GM23248 (cell line): Measurements from ENCODE around the gene VSX2. TPM values are rescaled to one million over a fixed set of nuclear protein-coding genes. Genes with fewer than 3 reads are reported as not detected.

Experiments
- DNase-seq: peaks from one replicate; pipeline ENCODE4 v3.0.0-alpha.2; 2015
- H2AFZ ChIP-seq: fragments of 200-600 bp; sonication (generic); 2 replicates; pipeline ENCODE4 v1.6.1; 2016; ENCODE audit warnings: antibody characterized with exemption
- H3F3A ChIP-seq: fragments of 200-600 bp; sonication (generic); 2 replicates; pipeline ENCODE4 v1.6.1; 2016; ENCODE audit warnings: mild to moderate bottlenecking, antibody characterized with exemption, mixed run types; ENCODE audit not compliant: insufficient read depth
- H3K27ac ChIP-seq: fragments of 200-600 bp; sonication (generic); 2 replicates; pipeline ENCODE4 v1.5.1; 2016; ENCODE audit warnings: mild to moderate bottlenecking
- H3K27me3 ChIP-seq: fragments of 200-600 bp; sonication (generic); replicated peaks from 2 replicates; pipeline ENCODE4 v1.6.1; 2016; ENCODE audit warnings: mild to moderate bottlenecking; ENCODE audit not compliant: insufficient read depth
- H3K36me3 ChIP-seq: fragments of 200-600 bp; sonication (generic); 2 replicates; pipeline ENCODE4 v1.6.1; 2016; ENCODE audit warnings: low read depth, mild to moderate bottlenecking
- H3K4me1 ChIP-seq: fragments of 200-600 bp; sonication (generic); 2 replicates; pipeline ENCODE4 v1.6.1; 2016; ENCODE audit warnings: mild to moderate bottlenecking; ENCODE audit not compliant: insufficient read depth
- H3K4me2 ChIP-seq: fragments of 200-600 bp; sonication (generic); one replicate; pipeline ENCODE4 v1.6.1; 2016; ENCODE audit warnings: mild to moderate bottlenecking; ENCODE audit not compliant: unreplicated experiment
- H3K4me3 ChIP-seq: fragments of 200-600 bp; sonication (generic); 2 replicates; pipeline ENCODE4 v1.5.1; 2016; ENCODE audit warnings: mild to moderate bottlenecking
- H3K79me2 ChIP-seq: fragments of 200-600 bp; sonication (generic); 2 replicates; pipeline ENCODE4 v1.6.1; 2016; ENCODE audit warnings: mild to moderate bottlenecking; ENCODE audit not compliant: insufficient read depth
- H3K9ac ChIP-seq: fragments of 200-600 bp; sonication (generic); 2 replicates; pipeline ENCODE4 v1.6.1; 2016; ENCODE audit warnings: mild to moderate bottlenecking
- H3K9me2 ChIP-seq: fragments of 200-600 bp; sonication (generic); 2 replicates; pipeline ENCODE4 v1.6.1; 2016; ENCODE audit warnings: mixed run types, mild to moderate bottlenecking, moderate library complexity; ENCODE audit not compliant: insufficient read depth
- H3K9me3 ChIP-seq: fragments of 200-600 bp; sonication (generic); one replicate; pipeline ENCODE4 v1.6.1; 2017; ENCODE audit warnings: low read depth
- H4K20me1 ChIP-seq: fragments of 200-600 bp; sonication (generic); 2 replicates; pipeline ENCODE4 v1.6.0; 2016; ENCODE audit not compliant: insufficient read depth
- EZH2 ChIP-seq: fragments of 200-600 bp; sonication (generic); IDR thresholded peaks from 2 replicates; pipeline ENCODE4 v1.6.1; 2018; ENCODE audit warnings: antibody characterized with exemption, mild to moderate bottlenecking; ENCODE audit not compliant: insufficient read depth, poor library complexity, severe bottlenecking
- EZH2phosphoT487 ChIP-seq: fragments of 200-600 bp; sonication (generic); IDR thresholded peaks from 2 replicates; pipeline ENCODE4 v1.6.1; 2018; ENCODE audit warnings: antibody characterized with exemption, moderate library complexity, mild to moderate bottlenecking, low read depth; ENCODE audit not compliant: insufficient read depth
- WGBS, 2 experiments: methylation state at CpG; one replicate each; pipeline ENCODE4 v1.1.6; 2015 to 2017; ENCODE audit warnings: low lambda C conversion rate in 2 of 2, low coverage in 1 of 2; ENCODE audit errors: missing lambda C conversion rate in 2 of 2; 5-methylcytosine and 5-hydroxymethylcytosine counted together
- in situ Hi-C: fragments of 300-500 bp; cut with MboI; formaldehyde crosslinking; loops from 2 replicates; pipeline ENCODE4 v1.15.0; 2020
- polyA plus RNA-seq: library from polyadenylated mRNA; unstranded; fragments of >200 nt; fragmentation: Nextera tagmentation; extraction: Ambion mirVana; gene quantifications from 2 replicates; pipeline ENCODE4 v1.2.1, GENCODE V29; 2016
- total RNA-seq: library from RNA; depleted of rRNA; stranded (reverse); fragments of >200 nt; shearing (Covaris generic); gene quantifications from 2 replicates; pipeline ENCODE4 v1.2.3, GENCODE V29; 2014

Gene VSX2
- total and polyA plus RNA-seq, 2 experiments from 2014 or later, result not detected

DNA sequence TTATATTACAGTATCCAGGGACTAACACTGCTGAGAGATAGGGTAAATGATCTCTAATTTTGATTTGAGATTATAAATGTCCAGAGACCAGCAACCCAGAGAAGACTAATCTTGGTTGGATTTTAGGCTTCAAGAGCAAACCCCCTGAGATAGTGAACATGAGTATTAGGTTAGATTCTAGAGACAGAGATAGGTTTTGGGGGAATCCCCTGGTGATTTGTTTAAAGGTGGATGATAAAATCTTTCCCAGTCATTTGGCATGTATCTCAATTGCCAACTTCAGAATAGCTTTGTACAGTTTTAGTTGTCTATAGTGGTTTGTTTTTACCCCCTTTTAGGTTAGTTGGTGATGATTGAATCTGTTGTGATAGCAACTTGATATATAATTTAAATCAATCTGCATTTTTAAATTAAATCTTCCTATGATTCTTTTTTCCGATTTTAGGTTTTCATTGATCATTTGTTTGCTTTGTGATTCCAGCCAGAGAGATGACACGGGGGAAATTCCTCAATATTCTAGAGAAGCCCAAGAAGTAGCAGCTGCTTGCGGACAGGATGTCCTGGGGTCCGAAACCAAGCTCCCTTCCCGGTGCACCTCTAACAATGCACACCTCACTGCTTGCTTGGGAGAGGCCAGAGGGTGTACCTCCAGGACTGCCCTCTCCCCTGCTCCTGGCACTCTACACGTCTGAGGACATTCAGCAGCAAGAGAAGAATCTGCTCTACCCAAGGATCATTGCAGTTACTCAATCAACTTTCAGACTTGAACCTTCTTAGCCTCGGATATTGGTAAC, 40.6 kb upstream of the VSX2 start:
- no peak overlapping the region for H3K9ac ChIP-seq
- no peaks in the 10 kb centered on the region for H3K79me2 ChIP-seq
- no peak for DNase-seq
- H3K27ac ChIP-seq, result no peak overlapping the region
- H2AFZ ChIP-seq, result no peak overlapping the region
- no peaks in the 10 kb centered on the region for H3K36me3 ChIP-seq
- no peaks in the 10 kb centered on the region for H3K4me1 ChIP-seq
- WGBS, 2 experiments, result 94 to 95% methylated on average over 7 of the region's 7 CpGs
- no peaks in the 10 kb centered on the region for H3K9me3 ChIP-seq
- in situ Hi-C loops, result no loop called here
- TF ChIP-seq EZH2, result no peak
- TF ChIP-seq EZH2phosphoT487, result no peak
- H3K4me2 ChIP-seq, result no peak overlapping the region
- no peak overlapping the region for H3K4me3 ChIP-seq
- no peaks in the 10 kb centered on the region for H3K27me3 ChIP-seq
- H3K9me2 ChIP-seq, result no peaks in the 10 kb centered on the region
- no peaks in the 10 kb centered on the region for H3F3A ChIP-seq
- H4K20me1 ChIP-seq, result no peaks in the 10 kb centered on the region

DNA sequence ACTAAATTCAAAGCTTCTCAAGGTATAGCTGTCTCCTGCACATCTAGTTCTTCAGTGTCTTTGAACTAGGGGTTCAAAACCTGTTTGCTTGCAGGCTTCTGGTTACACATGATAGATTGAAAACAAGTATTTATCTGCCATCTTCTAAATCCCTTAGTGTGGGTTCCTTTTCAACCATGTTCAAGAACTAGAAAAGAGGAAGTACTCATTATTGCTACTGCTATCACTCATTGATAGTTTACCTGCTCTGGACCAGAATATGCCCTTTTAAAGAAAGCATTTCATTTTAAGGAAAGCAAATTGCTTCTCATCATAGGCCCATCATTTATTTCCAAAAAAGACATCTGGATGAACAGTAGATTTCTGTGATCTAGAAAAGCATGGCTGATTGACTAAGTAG, 37.1 kb upstream of the VSX2 start:
- Histone ChIP-seq H3K9ac (no peak overlapping the region), H3K4me3 (no peak overlapping the region), H3K4me1 (no peaks in the 10 kb centered on the region), H3K9me2 (no peaks in the 10 kb centered on the region), H2AFZ (no peak overlapping the region), H3K27me3 (no peaks in the 10 kb centered on the region), H3F3A (no peaks in the 10 kb centered on the region), H3K4me2 (no peak overlapping the region), H3K36me3 (no peaks in the 10 kb centered on the region), H3K79me2 (no peaks in the 10 kb centered on the region), H3K27ac (no peak overlapping the region), H3K9me3 (no peaks in the 10 kb centered on the region), H4K20me1 (no peaks in the 10 kb centered on the region)
- in situ Hi-C loops, result no loop called here
- DNase-seq, result no peak
- no peak for TF ChIP-seq EZH2phosphoT487
- TF ChIP-seq EZH2, result no peak

DNA sequence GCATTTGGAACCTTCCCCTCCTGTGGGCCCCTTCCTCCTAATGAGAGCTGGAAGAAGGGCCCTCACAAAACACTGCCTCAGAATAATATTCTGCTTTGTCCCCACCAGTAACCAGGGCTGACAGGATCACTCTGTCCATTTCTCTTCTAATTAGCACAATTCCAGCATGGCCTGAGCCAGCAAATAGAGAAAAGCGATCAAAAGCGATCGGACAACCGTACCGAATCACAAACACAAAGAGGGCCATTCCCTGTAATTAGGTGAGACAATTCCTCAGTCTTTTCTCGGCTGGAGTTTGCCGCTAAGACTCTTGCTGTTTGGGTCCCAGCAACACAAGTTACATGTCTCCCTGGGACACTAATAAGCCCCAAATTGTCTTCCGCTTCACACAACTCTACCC, 35.6 kb upstream of the VSX2 start:
- no peak overlapping the region for H2AFZ ChIP-seq
- H3K9ac ChIP-seq, result no peak overlapping the region
- no peaks in the 10 kb centered on the region for H3K9me2 ChIP-seq
- DNase-seq, result no peak
- H3K27ac ChIP-seq, result no peak overlapping the region
- H3K36me3 ChIP-seq, result no peaks in the 10 kb centered on the region
- H3K9me3 ChIP-seq, result no peaks in the 10 kb centered on the region
- no peaks in the 10 kb centered on the region for H3F3A ChIP-seq
- no peaks in the 10 kb centered on the region for H4K20me1 ChIP-seq
- WGBS, 2 experiments, result 92 to 94% methylated on average over 8 of the region's 8 CpGs
- no peaks in the 10 kb centered on the region for H3K27me3 ChIP-seq
- no peak overlapping the region for H3K4me3 ChIP-seq
- no peaks in the 10 kb centered on the region for H3K4me1 ChIP-seq
- TF ChIP-seq EZH2 (no peak), EZH2phosphoT487 (no peak)
- in situ Hi-C loops, result no loop called here
- no peaks in the 10 kb centered on the region for H3K79me2 ChIP-seq
- no peak overlapping the region for H3K4me2 ChIP-seq

DNA sequence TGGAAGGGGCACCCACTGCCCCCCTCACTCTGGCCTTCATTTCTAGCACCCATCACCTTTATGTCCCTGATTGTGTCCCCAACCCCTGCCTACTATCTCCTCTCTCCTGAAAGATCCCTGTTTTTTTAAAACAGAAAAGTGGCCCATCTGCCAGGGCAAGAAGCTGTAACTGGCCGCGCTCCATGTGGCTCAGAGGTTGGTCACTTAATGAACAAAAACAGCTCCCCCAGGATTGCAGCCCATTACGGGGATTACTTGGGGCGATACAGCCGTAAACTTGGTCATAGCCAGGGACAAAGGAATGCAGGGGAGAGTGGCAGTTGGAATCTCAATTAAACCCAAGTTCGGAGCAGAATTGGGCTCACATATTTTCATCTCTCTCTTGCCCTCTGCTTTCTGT, 34.8 kb upstream of the VSX2 start:
- TF ChIP-seq EZH2 (no peak), EZH2phosphoT487 (no peak)
- no peaks in the 10 kb centered on the region for H3K9me3 ChIP-seq
- in situ Hi-C loops, result no loop called here

More for the DNA sequence above, 34.8 kb upstream of the VSX2 start:
- no peak for DNase-seq
- Histone ChIP-seq H3K4me3 (no peak overlapping the region), H2AFZ (no peak overlapping the region), H3K27ac (no peak overlapping the region), H3K9ac (no peak overlapping the region), H3K4me2 (no peak overlapping the region), H3K27me3 (no peaks in the 10 kb centered on the region), H4K20me1 (no peaks in the 10 kb centered on the region), H3K4me1 (no peaks in the 10 kb centered on the region), H3K9me2 (no peaks in the 10 kb centered on the region), H3F3A (no peaks in the 10 kb centered on the region), H3K36me3 (no peaks in the 10 kb centered on the region), H3K79me2 (no peaks in the 10 kb centered on the region)
- 95 to 96% methylated on average over 6 of the region's 6 CpGs for WGBS, 2 experiments
